Measurements from ENCODE around the gene LSP1. TPM values are rescaled to one million over a fixed set of nuclear protein-coding genes. Genes with fewer than 3 reads are reported as not detected.

LSP1 gene
- polyA plus RNA-seq, 1 donor from 2014 or later, result not detected

- Histone ChIP-seq H3K4me2 (ENCODE audit: low read length) (no peak overlapping the region), H4K20me1 (ENCODE audit: insufficient read depth) (no peaks in the 10 kb centered on the region), H3K9ac (ENCODE audit: low read length) (no peak overlapping the region), H3K9me2 (ENCODE audit: insufficient read depth, low read length) (no peaks in the 10 kb centered on the region), H3K9me3 (ENCODE audit: low read length) (no peaks in the 10 kb centered on the region), H3F3A (ENCODE audit: insufficient read depth, low read length, poor library complexity, severe bottlenecking) (no peaks in the 10 kb centered on the region), H3K4me3 (ENCODE audit: low read length) (no peak overlapping the region), H2AFZ (ENCODE audit: low read depth, low read length) (no peak overlapping the region), H3K36me3 (ENCODE audit: insufficient read depth, low read length) (no peaks in the 10 kb centered on the region), H3K27me3 (ENCODE audit: insufficient read depth, low read depth, low read length) (no peaks in the 10 kb centered on the region), H3K27ac (ENCODE audit: low read length) (no peak overlapping the region), H3K79me2 (replicated peaks; ENCODE audit: insufficient read depth, low read length) (no peaks in the 10 kb centered on the region)
- no peak for TF ChIP-seq EZH2 (IDR thresholded peaks at IDR 0.05; ENCODE audit: borderline replicate concordance, insufficient read depth, low read length, poor library complexity, severe bottlenecking)
- no peak for TF ChIP-seq TAF1 (IDR thresholded peaks at IDR 0.05; ENCODE audit: low read depth)
- TF ChIP-seq RAD21 (conservative IDR thresholded peaks at IDR 0.05), result no peak
- TF ChIP-seq POLR2AphosphoS5 (IDR thresholded peaks at IDR 0.05), result no peak
- no peak for TF ChIP-seq MXI1 (conservative IDR thresholded peaks at IDR 0.05; ENCODE audit: poor library complexity, severe bottlenecking)
- TF ChIP-seq EP300 (conservative IDR thresholded peaks at IDR 0.05; ENCODE audit: poor library complexity, severe bottlenecking), result no peak
- TF ChIP-seq CTCF (IDR thresholded peaks at IDR 0.05; ENCODE audit: poor library complexity, severe bottlenecking), result no peak
- TF ChIP-seq, protein P1, sequence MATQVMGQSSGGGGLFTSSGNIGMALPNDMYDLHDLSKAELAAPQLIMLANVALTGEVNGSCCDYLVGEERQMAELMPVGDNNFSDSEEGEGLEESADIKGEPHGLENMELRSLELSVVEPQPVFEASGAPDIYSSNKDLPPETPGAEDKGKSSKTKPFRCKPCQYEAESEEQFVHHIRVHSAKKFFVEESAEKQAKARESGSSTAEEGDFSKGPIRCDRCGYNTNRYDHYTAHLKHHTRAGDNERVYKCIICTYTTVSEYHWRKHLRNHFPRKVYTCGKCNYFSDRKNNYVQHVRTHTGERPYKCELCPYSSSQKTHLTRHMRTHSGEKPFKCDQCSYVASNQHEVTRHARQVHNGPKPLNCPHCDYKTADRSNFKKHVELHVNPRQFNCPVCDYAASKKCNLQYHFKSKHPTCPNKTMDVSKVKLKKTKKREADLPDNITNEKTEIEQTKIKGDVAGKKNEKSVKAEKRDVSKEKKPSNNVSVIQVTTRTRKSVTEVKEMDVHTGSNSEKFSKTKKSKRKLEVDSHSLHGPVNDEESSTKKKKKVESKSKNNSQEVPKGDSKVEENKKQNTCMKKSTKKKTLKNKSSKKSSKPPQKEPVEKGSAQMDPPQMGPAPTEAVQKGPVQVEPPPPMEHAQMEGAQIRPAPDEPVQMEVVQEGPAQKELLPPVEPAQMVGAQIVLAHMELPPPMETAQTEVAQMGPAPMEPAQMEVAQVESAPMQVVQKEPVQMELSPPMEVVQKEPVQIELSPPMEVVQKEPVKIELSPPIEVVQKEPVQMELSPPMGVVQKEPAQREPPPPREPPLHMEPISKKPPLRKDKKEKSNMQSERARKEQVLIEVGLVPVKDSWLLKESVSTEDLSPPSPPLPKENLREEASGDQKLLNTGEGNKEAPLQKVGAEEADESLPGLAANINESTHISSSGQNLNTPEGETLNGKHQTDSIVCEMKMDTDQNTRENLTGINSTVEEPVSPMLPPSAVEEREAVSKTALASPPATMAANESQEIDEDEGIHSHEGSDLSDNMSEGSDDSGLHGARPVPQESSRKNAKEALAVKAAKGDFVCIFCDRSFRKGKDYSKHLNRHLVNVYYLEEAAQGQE (IDR thresholded peaks at IDR 0.05; ENCODE audit: borderline replicate concordance), result no peak
- no peak for TF ChIP-seq SMC3 (conservative IDR thresholded peaks at IDR 0.05; ENCODE audit: poor library complexity)
Measured at GRCh38 chr11:1857064-1857463, 4.2 kb downstream of the LSP1 start.

GRCh38 chr11:1858154-1858553, 5.3 kb downstream of the LSP1 start:
- H3K36me3 ChIP-seq (ENCODE audit: insufficient read depth, low read length), result no peaks in the 10 kb centered on the region
- no peak overlapping the region for H3K4me3 ChIP-seq (ENCODE audit: low read length)
- no peak overlapping the region for H3K27ac ChIP-seq (ENCODE audit: low read length)
- no peaks in the 10 kb centered on the region for H3K27me3 ChIP-seq (ENCODE audit: insufficient read depth, low read depth, low read length)
- H3F3A ChIP-seq (ENCODE audit: insufficient read depth, low read length, poor library complexity, severe bottlenecking), result no peaks in the 10 kb centered on the region
- no peaks in the 10 kb centered on the region for H3K9me2 ChIP-seq (ENCODE audit: insufficient read depth, low read length)
- no peak overlapping the region for H3K9ac ChIP-seq (ENCODE audit: low read length)
- H3K4me2 ChIP-seq (ENCODE audit: low read length), result no peak overlapping the region
- no peak overlapping the region for H2AFZ ChIP-seq (ENCODE audit: low read depth, low read length)
- H3K79me2 ChIP-seq (replicated peaks; ENCODE audit: insufficient read depth, low read length), result no peaks in the 10 kb centered on the region
- no peaks in the 10 kb centered on the region for H4K20me1 ChIP-seq (ENCODE audit: insufficient read depth)
- TF ChIP-seq SMC3 (conservative IDR thresholded peaks at IDR 0.05; ENCODE audit: poor library complexity) (no peak), EZH2 (IDR thresholded peaks at IDR 0.05; ENCODE audit: borderline replicate concordance, insufficient read depth, low read length, poor library complexity, severe bottlenecking) (no peak), CTCF (IDR thresholded peaks at IDR 0.05; ENCODE audit: poor library complexity, severe bottlenecking) (no peak), POLR2AphosphoS5 (IDR thresholded peaks at IDR 0.05) (no peak), EP300 (conservative IDR thresholded peaks at IDR 0.05; ENCODE audit: poor library complexity, severe bottlenecking) (no peak), RAD21 (conservative IDR thresholded peaks at IDR 0.05) (no peak), MXI1 (conservative IDR thresholded peaks at IDR 0.05; ENCODE audit: poor library complexity, severe bottlenecking) (no peak), TAF1 (IDR thresholded peaks at IDR 0.05; ENCODE audit: low read depth) (no peak)
- TF ChIP-seq, protein P1 (IDR thresholded peaks at IDR 0.05; ENCODE audit: borderline replicate concordance), result no peak
- no peaks in the 10 kb centered on the region for H3K9me3 ChIP-seq (ENCODE audit: low read length)

Data from neural cell (in vitro differentiated cells).